CD4-positive, CD25-positive, alpha-beta regulatory T cell (primary cell): ENCODE results near the gene BACH2. TPM values are rescaled to one million over a fixed set of nuclear protein-coding genes. Genes with fewer than 3 reads are reported as not detected.
A peak's percentile ranks its signal among the peaks of the same experiment; 100 is the strongest.
"Not testable (repeated sequence)": the region's sequence is repeated elsewhere in the genome, so short reads cannot be mapped to it uniquely, and the experiment has no call there.

ENCODE experiments used
- ATAC-seq, 2 donors: fragments of 150-1000 bp; cut with Tn5 transposase; one replicate each; pipeline ENCODE4 v1.10.0; 2021; ENCODE audit warnings: low read depth in 2 of 2, moderate number of reproducible peaks in 2 of 2, moderate library complexity in 1 of 2
- DNase-seq, 3 donors: peaks; one replicate each; pipeline versions ENCODE4 v3.0.0 to v3.0.0-alpha.2; 2012 to 2022; ENCODE audit warnings: mixed read lengths in 1 of 3
- H3K27ac ChIP-seq: one replicate; pipeline ENCODE4 v1.7.0; 2013; ENCODE audit warnings: mild to moderate bottlenecking, low read length; ENCODE audit not compliant: insufficient read depth, poor library complexity, severe bottlenecking
- H3K27me3 ChIP-seq: one replicate; pipeline ENCODE4 v1.7.0; 2013; ENCODE audit warnings: low read length; ENCODE audit not compliant: control insufficient read depth, insufficient read depth
- H3K36me3 ChIP-seq: one replicate; pipeline ENCODE4 v1.7.0; 2013; ENCODE audit warnings: mild to moderate bottlenecking, low read length, moderate library complexity; ENCODE audit not compliant: control insufficient read depth, insufficient read depth
- H3K4me1 ChIP-seq: 2 replicates; pipeline ENCODE4 v1.7.0; 2013; ENCODE audit warnings: mild to moderate bottlenecking, low read length; ENCODE audit not compliant: insufficient read depth, control insufficient read depth, poor library complexity, severe bottlenecking
- H3K4me3 ChIP-seq: one replicate; pipeline ENCODE4 v1.7.0; 2013; ENCODE audit warnings: low read depth, mild to moderate bottlenecking, low read length, moderate library complexity
- H3K9me3 ChIP-seq, 2 experiments: 1 replicate in 1 of 2; 2 replicates in 1 of 2; pipeline ENCODE4 v1.7.0; 2013; ENCODE audit warnings: low read length in 2 of 2, mild to moderate bottlenecking in 1 of 2, moderate library complexity in 1 of 2; ENCODE audit not compliant: control insufficient read depth in 2 of 2
- H3K27ac Mint-ChIP-seq, 3 donors: one replicate each; pipeline ENCODE4 v1.8.0; 2020 to 2022; ENCODE audit warnings: mild to moderate bottlenecking in 3 of 3, mixed read lengths in 3 of 3, moderate library complexity in 2 of 3
- H3K27me3 Mint-ChIP-seq: one replicate; pipeline ENCODE4 v1.8.0; 2022; ENCODE audit warnings: mild to moderate bottlenecking, mixed read lengths
- H3K36me3 Mint-ChIP-seq: one replicate; pipeline ENCODE4 v1.8.0; 2020; ENCODE audit warnings: mixed read lengths
- H3K4me1 Mint-ChIP-seq, 4 donors: one replicate each; pipeline ENCODE4 v1.8.0; 2020 to 2022; ENCODE audit warnings: mixed read lengths in 4 of 4, mild to moderate bottlenecking in 1 of 4
- H3K4me3 Mint-ChIP-seq, 4 donors: one replicate each; pipeline ENCODE4 v1.8.0; 2020 to 2022; ENCODE audit warnings: mild to moderate bottlenecking in 4 of 4, mixed read lengths in 4 of 4, moderate library complexity in 3 of 4
- H3K9me3 Mint-ChIP-seq, 7 donors: one replicate each; pipeline ENCODE4 v1.8.0; 2020 to 2022; ENCODE audit warnings: mixed read lengths in 7 of 7, mild to moderate bottlenecking in 3 of 7, moderate library complexity in 2 of 7
- polyA plus RNA-seq, 4 donors: library from polyadenylated mRNA; unstranded; fragments of 300-500 nt; fragmentation: Illumina TruSeq; gene quantifications; one replicate each; pipeline ENCODE4 v1.2.3, GENCODE V29; 2021
- total RNA-seq: library from RNA; stranded (reverse); gene quantifications from one replicate; pipeline ENCODE4 v1.2.3, GENCODE V29; 2022

Gene BACH2
- total and polyA plus RNA-seq, 5 donors from 2014 or later, result 3.8 to 51.3 (median 7.1) TPM

DNA sequence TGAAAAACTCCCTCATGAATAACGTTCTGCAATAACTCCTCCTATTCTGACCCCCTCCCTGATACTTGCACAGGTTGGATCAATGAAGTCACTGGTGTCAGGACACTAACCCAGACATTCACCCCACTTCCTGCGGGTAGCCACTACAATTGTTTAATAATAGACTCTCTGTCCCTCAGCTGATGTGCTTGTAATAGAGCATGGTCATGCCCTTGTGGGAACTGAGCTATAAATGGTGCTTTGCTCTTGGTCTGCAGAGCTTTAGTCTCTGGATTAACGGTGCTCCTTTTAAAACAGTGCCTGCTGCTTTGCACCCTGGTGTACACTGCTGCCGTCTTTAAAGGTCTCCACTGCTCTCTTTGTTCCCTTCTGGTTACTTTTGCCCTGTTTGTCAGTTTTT is 127.3 kb downstream of the BACH2 start:
- DNase-seq (no peak), ATAC-seq (no peak)
- no peak overlapping the region for H3K4me3 Mint-ChIP-seq
- peaks cover 7 to 42% (median 15%) of the 10 kb centered on the region in 4 donors for H3K4me1 Mint-ChIP-seq
- H3K9me3 Mint-ChIP-seq, result peaks cover 0 to 2% (median 0%) of the 10 kb centered on the region in 7 donors
- no peaks in the 10 kb centered on the region for H3K9me3 ChIP-seq
- no peaks in the 10 kb centered on the region for H3K36me3 ChIP-seq
- H3K27ac ChIP-seq, result no peak overlapping the region
- no peaks in the 10 kb centered on the region for H3K36me3 Mint-ChIP-seq
- H3K4me3 ChIP-seq, result no peak overlapping the region
- no peaks in the 10 kb centered on the region for H3K4me1 ChIP-seq
- H3K27me3 Mint-ChIP-seq, result peaks cover 21% of the 10 kb centered on the region
- peaks cover 3% of the 10 kb centered on the region for H3K27me3 ChIP-seq
- peak overlapping the region in 1 of 3 donors; percentile 38 for H3K27ac Mint-ChIP-seq

DNA sequence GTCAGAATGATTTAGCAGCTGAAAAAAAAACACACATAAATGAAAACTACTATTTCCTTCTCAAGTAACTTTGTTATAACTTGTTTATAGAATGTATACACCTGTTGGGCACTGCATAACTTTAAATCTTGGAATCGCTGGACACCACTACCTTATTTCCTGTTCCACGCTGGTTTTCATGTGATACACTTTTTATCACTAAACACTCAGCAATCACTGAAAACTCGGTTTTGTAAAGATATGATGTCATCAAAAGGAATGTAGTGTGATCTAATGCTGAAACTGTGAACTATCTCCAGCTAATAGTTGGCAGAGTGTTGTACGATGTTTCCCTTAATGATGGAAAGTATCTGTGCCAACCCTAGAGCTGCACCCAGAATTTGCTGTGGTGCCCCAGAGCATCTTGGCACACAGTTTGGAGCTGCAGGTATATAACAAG is 127.9 kb downstream of the BACH2 start:
- no peaks in the 10 kb centered on the region for H3K36me3 ChIP-seq
- no peak overlapping the region for H3K4me3 ChIP-seq
- H3K27ac ChIP-seq, result no peak overlapping the region
- peaks cover 0 to 2% (median 0%) of the 10 kb centered on the region in 7 donors for H3K9me3 Mint-ChIP-seq
- H3K27ac Mint-ChIP-seq, result no peak overlapping the region
- peaks cover 3% of the 10 kb centered on the region for H3K27me3 ChIP-seq
- DNase-seq (no peak), ATAC-seq (no peak)
- H3K4me1 ChIP-seq, result no peaks in the 10 kb centered on the region
- peaks cover 5 to 45% (median 16%) of the 10 kb centered on the region in 4 donors for H3K4me1 Mint-ChIP-seq
- H3K9me3 ChIP-seq, result no peaks in the 10 kb centered on the region
- no peak overlapping the region for H3K4me3 Mint-ChIP-seq
- no peaks in the 10 kb centered on the region for H3K36me3 Mint-ChIP-seq
- H3K27me3 Mint-ChIP-seq, result peaks cover 18% of the 10 kb centered on the region

DNA sequence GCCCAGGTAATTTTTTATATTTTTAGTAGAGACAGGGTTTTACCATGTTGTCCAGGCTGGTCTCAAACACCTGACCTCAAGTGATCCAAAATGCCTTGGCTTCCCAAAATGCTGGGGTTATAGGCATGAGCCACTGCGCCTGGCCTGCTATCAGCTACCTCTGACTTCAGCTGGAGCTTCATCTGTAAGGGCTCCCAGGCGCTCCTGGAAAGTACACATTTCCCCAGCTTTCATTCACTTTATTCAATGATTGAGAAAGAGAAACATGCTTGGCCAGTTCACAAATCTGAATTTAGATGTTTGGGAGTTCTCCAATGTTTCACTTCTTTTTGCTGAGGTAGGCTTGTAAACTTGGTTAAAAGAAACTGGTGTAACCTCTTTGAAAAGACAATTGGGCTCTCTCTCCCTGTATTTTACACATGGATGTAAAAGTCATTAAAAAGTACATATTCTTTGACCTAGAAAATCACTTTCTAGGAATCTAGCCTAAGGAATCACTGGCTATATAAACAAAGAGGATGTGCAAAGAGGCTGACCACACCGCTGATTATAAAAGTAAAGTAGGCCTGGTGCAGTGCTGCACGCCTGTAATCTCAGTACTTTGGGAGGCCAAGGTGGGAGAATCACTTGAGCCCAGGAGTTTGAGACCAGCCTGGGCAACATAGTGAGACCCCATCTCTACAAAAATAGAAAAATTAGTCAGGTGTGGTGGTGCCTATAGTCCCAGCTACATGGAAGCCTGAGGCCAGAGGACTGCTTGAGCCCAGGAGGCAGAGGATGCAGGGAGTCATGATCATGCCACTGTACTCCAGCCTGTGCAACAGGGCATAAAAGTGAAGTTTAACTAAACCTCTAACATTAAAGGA is 128.9 kb downstream of the BACH2 start:
- Histone ChIP-seq H3K4me1 (no peaks in the 10 kb centered on the region), H3K27me3 (peaks cover 3% of the 10 kb centered on the region), H3K4me3 (no peak overlapping the region), H3K36me3 (no peaks in the 10 kb centered on the region), H3K27ac (no peak overlapping the region), H3K9me3 (no peaks in the 10 kb centered on the region)
- Mint-ChIP-seq H3K9me3 (peaks cover 0 to 2% (median 0%) of the 10 kb centered on the region in 7 donors), H3K36me3 (no peaks in the 10 kb centered on the region), H3K4me3 (no peak overlapping the region), H3K4me1 (peaks cover 0 to 41% (median 16%) of the 10 kb centered on the region in 4 donors), H3K27ac (no peak overlapping the region), H3K27me3 (peaks cover 16% of the 10 kb centered on the region)
- DNase-seq (no peak), ATAC-seq (no peak)

DNA sequence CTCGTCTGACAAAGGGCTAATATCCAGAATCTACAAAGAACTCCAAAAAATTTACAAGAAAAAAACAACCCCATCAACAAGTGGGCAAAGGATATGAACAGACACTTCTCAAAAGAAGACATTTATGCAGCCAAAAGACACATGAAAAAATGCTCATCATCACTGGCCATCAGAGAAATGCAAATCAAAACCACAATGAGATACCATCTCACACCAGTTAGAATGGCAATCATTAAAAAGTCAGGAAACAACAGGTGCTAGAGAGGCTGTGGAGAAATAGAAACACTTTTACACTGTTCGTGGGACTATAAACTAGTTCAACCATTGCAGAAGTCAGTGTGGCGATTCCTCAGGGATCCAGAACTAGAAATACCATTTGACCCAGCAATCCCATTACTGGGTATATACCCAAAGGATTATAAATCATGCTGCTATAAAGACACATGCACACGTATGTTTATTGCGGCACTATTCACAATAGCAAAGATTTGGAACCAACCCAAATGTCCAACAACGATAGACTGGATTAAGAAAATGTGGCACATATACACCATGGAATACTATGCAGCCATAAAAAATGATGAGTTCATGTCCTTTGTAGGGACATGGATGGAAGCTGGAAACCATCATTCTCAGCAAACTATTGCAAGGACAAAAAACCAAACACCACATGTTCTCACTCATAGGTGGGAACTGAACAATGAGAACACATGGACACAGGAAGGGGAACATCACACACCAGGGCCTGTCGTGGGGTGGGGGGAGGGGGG is 130.3 kb downstream of the BACH2 start:
- not testable (repeated sequence) for ATAC-seq, H3K27ac ChIP-seq, H3K4me3 ChIP-seq, H3K9me3 Mint-ChIP-seq, H3K36me3 ChIP-seq, H3K27me3 ChIP-seq, H3K4me1 ChIP-seq, DNase-seq, H3K36me3 Mint-ChIP-seq, H3K4me3 Mint-ChIP-seq, H3K9me3 ChIP-seq
- Mint-ChIP-seq H3K27ac (peak overlapping the region in 1 of 3 donors; percentile 20), H3K27me3 (peaks cover 13% of the 10 kb centered on the region), H3K4me1 (peaks cover 0 to 35% (median 16%) of the 10 kb centered on the region in 4 donors)

DNA sequence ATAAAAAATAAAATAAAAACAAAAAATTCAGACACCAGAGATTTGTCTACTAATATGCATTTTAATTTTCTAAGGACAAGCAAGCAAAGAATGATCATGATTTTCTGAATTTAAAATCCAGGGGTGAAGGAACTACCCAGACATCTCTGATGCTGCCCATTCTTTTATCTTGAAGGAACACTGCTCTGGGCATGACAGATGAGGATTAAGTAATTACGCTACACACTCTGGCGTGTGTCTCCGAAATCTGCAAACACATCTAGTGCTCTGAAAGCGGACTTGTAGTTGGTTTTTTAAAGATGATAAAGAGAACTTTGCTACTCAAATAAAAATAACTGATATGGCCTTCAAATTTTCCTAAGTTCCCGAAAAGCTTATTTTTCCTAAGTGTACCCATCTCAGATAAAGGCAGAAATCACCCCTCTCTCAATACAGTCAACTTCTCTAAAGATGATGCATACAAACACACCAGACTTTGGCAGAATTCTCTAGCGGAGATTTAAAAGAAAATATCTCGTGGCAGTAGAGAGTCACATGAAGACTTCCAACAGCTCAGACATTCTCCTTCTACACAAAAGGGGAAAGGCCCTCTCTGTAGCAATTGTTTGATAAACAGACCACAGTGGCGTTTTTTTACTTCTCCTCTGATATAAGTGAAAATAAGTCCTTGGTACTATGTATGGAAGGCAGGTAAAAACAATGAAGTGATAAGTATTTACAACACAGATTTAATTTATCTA is 133.8 kb downstream of the BACH2 start:
- H3K4me1 Mint-ChIP-seq, result peaks cover 0 to 43% (median 16%) of the 10 kb centered on the region in 4 donors

DNA sequence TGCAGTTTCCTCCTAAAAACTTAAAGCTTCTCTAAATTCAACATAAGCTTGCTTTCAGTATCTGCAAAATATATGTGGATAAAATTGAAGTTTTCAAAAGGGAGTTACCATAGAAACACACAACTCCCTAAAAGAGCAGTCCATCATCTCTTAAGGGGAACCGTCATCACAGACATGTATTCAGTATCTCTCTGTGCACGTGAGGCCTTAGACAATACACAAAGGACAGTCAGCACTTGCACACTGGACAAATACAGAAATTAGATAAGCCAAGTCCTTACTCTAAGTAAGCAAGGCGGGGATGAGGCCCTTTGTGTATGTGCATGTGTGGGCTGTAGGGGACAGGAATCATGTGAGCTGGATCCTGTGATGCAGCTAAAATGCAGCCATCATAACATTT is 136.6 kb downstream of the BACH2 start:
- no peak for DNase-seq
- peak overlapping the region in 1 of 4 donors; percentile 23 for H3K4me3 Mint-ChIP-seq

More for the DNA sequence above, 133.8 kb downstream of the BACH2 start:
- no peak overlapping the region for H3K4me3 ChIP-seq
- H3K9me3 Mint-ChIP-seq, result peaks cover 0 to 2% (median 0%) of the 10 kb centered on the region in 7 donors
- no peaks in the 10 kb centered on the region for H3K36me3 ChIP-seq
- DNase-seq (no peak), ATAC-seq (no peak)
- H3K27me3 ChIP-seq, result no peaks in the 10 kb centered on the region
- H3K36me3 Mint-ChIP-seq, result no peaks in the 10 kb centered on the region
- no peaks in the 10 kb centered on the region for H3K9me3 ChIP-seq
- no peak overlapping the region for H3K27ac ChIP-seq
- no peak overlapping the region for H3K4me3 Mint-ChIP-seq
- peak overlapping the region in 1 of 3 donors; percentile 68 for H3K27ac Mint-ChIP-seq
- no peaks in the 10 kb centered on the region for H3K27me3 Mint-ChIP-seq
- H3K4me1 ChIP-seq, result peaks cover 9% of the 10 kb centered on the region

DNA sequence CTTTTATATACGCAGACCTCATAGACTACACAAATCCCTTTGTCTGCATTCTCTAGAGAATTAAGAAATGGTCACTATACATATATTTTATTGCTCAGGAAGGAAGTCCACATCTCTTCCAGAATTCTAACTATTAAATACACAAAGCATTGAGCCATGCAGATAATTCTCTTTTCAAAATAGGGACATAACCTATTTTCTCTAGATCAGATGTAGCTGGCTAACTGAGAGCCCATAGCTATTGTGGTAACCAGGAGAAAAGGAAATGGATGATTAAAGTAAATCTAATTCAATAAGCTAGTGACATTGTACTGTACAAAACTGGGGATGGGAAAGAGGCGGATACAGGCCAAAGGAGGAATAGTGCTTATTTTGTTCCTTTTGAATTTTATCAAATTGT is 137.2 kb downstream of the BACH2 start:
- DNase-seq (no peak), ATAC-seq (no peak)
- H3K27ac Mint-ChIP-seq, result peak overlapping the region in 2 of 3 donors; percentile 31 to 90
- Histone ChIP-seq H3K36me3 (no peaks in the 10 kb centered on the region), H3K4me1 (peaks cover 42% of the 10 kb centered on the region), H3K4me3 (no peak overlapping the region), H3K27me3 (no peaks in the 10 kb centered on the region), H3K9me3 (no peaks in the 10 kb centered on the region), H3K27ac (no peak overlapping the region)
- H3K36me3 Mint-ChIP-seq, result no peaks in the 10 kb centered on the region
- H3K27me3 Mint-ChIP-seq, result no peaks in the 10 kb centered on the region
- H3K4me3 Mint-ChIP-seq, result no peak overlapping the region
- H3K4me1 Mint-ChIP-seq, result peaks cover 8 to 72% (median 28%) of the 10 kb centered on the region in 4 donors
- H3K9me3 Mint-ChIP-seq, result no peaks in the 10 kb centered on the region

More for the DNA sequence above, 136.6 kb downstream of the BACH2 start:
- Histone ChIP-seq H3K9me3 (no peaks in the 10 kb centered on the region), H3K27ac (no peak overlapping the region), H3K4me1 (peaks cover 36% of the 10 kb centered on the region), H3K36me3 (no peaks in the 10 kb centered on the region), H3K4me3 (no peak overlapping the region), H3K27me3 (no peaks in the 10 kb centered on the region)
- Mint-ChIP-seq H3K36me3 (no peaks in the 10 kb centered on the region), H3K27ac (peak overlapping the region in 2 of 3 donors; percentile 24 to 90), H3K9me3 (no peaks in the 10 kb centered on the region), H3K4me1 (peaks cover 8 to 67% (median 27%) of the 10 kb centered on the region in 4 donors), H3K27me3 (no peaks in the 10 kb centered on the region)
- no peak for ATAC-seq
